Stomach (tissue), 4 donors: ENCODE measurements around the gene MOG.

Experiments used
- CTCF ChIP-seq, 7 experiments: fragments of 450-650 bp in 4 of 7; fragments of 200-600 bp in 3 of 7; sonication (generic) in 3 of 7; IDR thresholded peaks; one replicate each; pipeline ENCODE4 v1.5.1; 2016 to 2019; ENCODE audit warnings: antibody characterized with exemption in 7 of 7, control low read depth in 2 of 7, mild to moderate bottlenecking in 1 of 7
- POLR2A ChIP-seq, 4 donors: fragments of 450-650 bp; IDR thresholded peaks; one replicate each; pipeline ENCODE4 v1.6.1; 2016; ENCODE audit warnings: antibody characterized with exemption in 4 of 4, control low read depth in 2 of 4, mild to moderate bottlenecking in 1 of 4, moderate library complexity in 1 of 4
- POLR2AphosphoS5 ChIP-seq, 3 donors: sonication (generic); formaldehyde crosslinking; IDR thresholded peaks; one replicate each; pipeline ENCODE4 v1.6.1; 2016; ENCODE audit warnings: antibody characterized with exemption in 3 of 3

- TF ChIP-seq POLR2AphosphoS5 (IDR thresholded peaks at IDR 0.05) (no peak), POLR2A (IDR thresholded peaks at IDR 0.05) (no peak), CTCF (IDR thresholded peaks at IDR 0.05) (no peak)
Observed at GRCh38 chr6:29685718-29686326, 28.9 kb downstream of the MOG start.
